SK-N-SH (cell line): ENCODE measurements around the gene FAM184A.

Source experiments
- EP300 ChIP-seq, 2 experiments: IDR thresholded peaks; 2 replicates each; pipeline versions ENCODE4 v1.4.0 to v1.6.1; 2012; ENCODE audit warnings: borderline replicate concordance in 1 of 2, low read depth in 1 of 2, low read length in 1 of 2
- EZH2phosphoT487 ChIP-seq: fragments of 200-600 bp; sonication (generic); IDR thresholded peaks from 2 replicates; pipeline ENCODE4 v1.6.1; 2017; ENCODE audit warnings: low read depth, mixed run types, mild to moderate bottlenecking, antibody characterized with exemption, moderate library complexity, borderline replicate concordance
- FOXM1 ChIP-seq: IDR thresholded peaks from 2 replicates; pipeline ENCODE4 v1.4.0; 2012; ENCODE audit warnings: low read depth, mild to moderate bottlenecking
- NRF1 ChIP-seq: IDR thresholded peaks from 2 replicates; pipeline ENCODE4 v1.6.1; 2012; ENCODE audit warnings: low read depth, mild to moderate bottlenecking, low read length
- POLR2AphosphoS5 ChIP-seq: IDR thresholded peaks from 2 replicates; pipeline ENCODE4 v1.6.1; 2012; ENCODE audit warnings: low read depth, low read length
- SIN3A ChIP-seq: IDR thresholded peaks from 2 replicates; pipeline ENCODE4 v1.6.1; 2012; ENCODE audit warnings: low read depth, mild to moderate bottlenecking, low read length, moderate library complexity, borderline replicate concordance
- TF ChIP-seq, protein P1 (sequence below): fragments of 200-600 bp; sonication (generic); IDR thresholded peaks from 2 replicates; pipeline ENCODE4 v1.6.1; 2017; ENCODE audit warnings: antibody characterized with exemption, mild to moderate bottlenecking, moderate library complexity
- TF ChIP-seq, protein P2 (sequence below): IDR thresholded peaks from 2 replicates; pipeline ENCODE4 v1.4.0; 2012; ENCODE audit warnings: low read depth, borderline replicate concordance
- TF ChIP-seq, protein P3 (sequence below): IDR thresholded peaks from 2 replicates; pipeline ENCODE4 v1.4.0; 2012; ENCODE audit warnings: low read depth
- TF ChIP-seq, protein P4 (sequence below): IDR thresholded peaks from 2 replicates; pipeline ENCODE4; 2012

DNA sequence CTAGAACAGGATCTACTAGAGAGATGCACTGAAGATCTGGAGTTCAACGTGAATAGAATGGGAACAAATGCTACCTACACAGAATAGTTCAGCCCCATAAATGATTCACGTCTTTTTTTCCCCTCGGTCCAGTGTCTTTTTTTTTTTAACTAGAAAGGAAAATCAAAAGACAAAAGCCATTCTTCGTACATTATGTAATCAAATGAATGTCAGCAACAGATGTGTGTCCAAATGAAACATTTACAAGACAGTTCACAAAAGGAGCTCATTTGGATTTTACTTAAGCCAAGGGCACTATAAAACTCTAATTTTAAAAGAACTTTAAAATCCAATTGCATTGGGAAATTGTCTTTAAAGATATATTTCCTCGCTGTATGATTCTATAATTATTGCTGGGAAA lies 42.4 kb downstream of the FAM184A start:
- TF ChIP-seq, protein P1, sequence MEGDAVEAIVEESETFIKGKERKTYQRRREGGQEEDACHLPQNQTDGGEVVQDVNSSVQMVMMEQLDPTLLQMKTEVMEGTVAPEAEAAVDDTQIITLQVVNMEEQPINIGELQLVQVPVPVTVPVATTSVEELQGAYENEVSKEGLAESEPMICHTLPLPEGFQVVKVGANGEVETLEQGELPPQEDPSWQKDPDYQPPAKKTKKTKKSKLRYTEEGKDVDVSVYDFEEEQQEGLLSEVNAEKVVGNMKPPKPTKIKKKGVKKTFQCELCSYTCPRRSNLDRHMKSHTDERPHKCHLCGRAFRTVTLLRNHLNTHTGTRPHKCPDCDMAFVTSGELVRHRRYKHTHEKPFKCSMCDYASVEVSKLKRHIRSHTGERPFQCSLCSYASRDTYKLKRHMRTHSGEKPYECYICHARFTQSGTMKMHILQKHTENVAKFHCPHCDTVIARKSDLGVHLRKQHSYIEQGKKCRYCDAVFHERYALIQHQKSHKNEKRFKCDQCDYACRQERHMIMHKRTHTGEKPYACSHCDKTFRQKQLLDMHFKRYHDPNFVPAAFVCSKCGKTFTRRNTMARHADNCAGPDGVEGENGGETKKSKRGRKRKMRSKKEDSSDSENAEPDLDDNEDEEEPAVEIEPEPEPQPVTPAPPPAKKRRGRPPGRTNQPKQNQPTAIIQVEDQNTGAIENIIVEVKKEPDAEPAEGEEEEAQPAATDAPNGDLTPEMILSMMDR: no peak
- TF ChIP-seq, protein P2, sequence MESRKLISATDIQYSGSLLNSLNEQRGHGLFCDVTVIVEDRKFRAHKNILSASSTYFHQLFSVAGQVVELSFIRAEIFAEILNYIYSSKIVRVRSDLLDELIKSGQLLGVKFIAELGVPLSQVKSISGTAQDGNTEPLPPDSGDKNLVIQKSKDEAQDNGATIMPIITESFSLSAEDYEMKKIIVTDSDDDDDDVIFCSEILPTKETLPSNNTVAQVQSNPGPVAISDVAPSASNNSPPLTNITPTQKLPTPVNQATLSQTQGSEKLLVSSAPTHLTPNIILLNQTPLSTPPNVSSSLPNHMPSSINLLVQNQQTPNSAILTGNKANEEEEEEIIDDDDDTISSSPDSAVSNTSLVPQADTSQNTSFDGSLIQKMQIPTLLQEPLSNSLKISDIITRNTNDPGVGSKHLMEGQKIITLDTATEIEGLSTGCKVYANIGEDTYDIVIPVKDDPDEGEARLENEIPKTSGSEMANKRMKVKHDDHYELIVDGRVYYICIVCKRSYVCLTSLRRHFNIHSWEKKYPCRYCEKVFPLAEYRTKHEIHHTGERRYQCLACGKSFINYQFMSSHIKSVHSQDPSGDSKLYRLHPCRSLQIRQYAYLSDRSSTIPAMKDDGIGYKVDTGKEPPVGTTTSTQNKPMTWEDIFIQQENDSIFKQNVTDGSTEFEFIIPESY: no peak
- TF ChIP-seq EP300 (IDR thresholded peaks at IDR 0.05; ENCODE audit: borderline replicate concordance in 1 of 2, low read depth in 1 of 2, low read length in 1 of 2): no peak
- TF ChIP-seq POLR2AphosphoS5: no peak
- TF ChIP-seq, protein P3, sequence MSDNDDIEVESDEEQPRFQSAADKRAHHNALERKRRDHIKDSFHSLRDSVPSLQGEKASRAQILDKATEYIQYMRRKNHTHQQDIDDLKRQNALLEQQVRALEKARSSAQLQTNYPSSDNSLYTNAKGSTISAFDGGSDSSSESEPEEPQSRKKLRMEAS: no peak
- no peak for TF ChIP-seq SIN3A
- TF ChIP-seq, protein P4, sequence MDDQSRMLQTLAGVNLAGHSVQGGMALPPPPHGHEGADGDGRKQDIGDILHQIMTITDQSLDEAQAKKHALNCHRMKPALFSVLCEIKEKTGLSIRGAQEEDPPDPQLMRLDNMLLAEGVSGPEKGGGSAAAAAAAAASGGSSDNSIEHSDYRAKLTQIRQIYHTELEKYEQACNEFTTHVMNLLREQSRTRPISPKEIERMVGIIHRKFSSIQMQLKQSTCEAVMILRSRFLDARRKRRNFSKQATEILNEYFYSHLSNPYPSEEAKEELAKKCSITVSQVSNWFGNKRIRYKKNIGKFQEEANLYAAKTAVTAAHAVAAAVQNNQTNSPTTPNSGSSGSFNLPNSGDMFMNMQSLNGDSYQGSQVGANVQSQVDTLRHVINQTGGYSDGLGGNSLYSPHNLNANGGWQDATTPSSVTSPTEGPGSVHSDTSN: no peak
- no peak for TF ChIP-seq FOXM1
- no peak for TF ChIP-seq EZH2phosphoT487
- TF ChIP-seq NRF1: no peak
